Neural cell (in vitro differentiated cells): ENCODE data around the gene NTF4.
"Not testable (repeated sequence)": the region's sequence is repeated elsewhere in the genome, so short reads cannot be mapped to it uniquely, and the experiment has no call there.

Source experiments
- EP300 ChIP-seq: fragments of 450-650 bp; conservative IDR thresholded peaks from 2 replicates; pipeline ENCODE4 v1.6.1; 2014; ENCODE audit warnings: antibody characterized with exemption, mild to moderate bottlenecking, moderate library complexity; ENCODE audit not compliant: poor library complexity, severe bottlenecking
- POLR2AphosphoS5 ChIP-seq: IDR thresholded peaks from 2 replicates; pipeline ENCODE4 v1.6.1; 2012
- SMC3 ChIP-seq: fragments of 450-650 bp; conservative IDR thresholded peaks from 2 replicates; pipeline ENCODE4 v1.6.1; 2014; ENCODE audit warnings: antibody characterized with exemption, mild to moderate bottlenecking, moderate library complexity; ENCODE audit not compliant: poor library complexity
- TF ChIP-seq, protein P1 (sequence below): fragments of 450-650 bp; IDR thresholded peaks from 2 replicates; pipeline ENCODE4 v1.5.1; 2014; ENCODE audit warnings: antibody characterized with exemption, mild to moderate bottlenecking, moderate library complexity; ENCODE audit not compliant: poor library complexity, severe bottlenecking
- TF ChIP-seq, protein P2 (sequence below): IDR thresholded peaks from 2 replicates; pipeline ENCODE4 v1.6.1; 2012; ENCODE audit warnings: borderline replicate concordance

- TF ChIP-seq, protein P1, sequence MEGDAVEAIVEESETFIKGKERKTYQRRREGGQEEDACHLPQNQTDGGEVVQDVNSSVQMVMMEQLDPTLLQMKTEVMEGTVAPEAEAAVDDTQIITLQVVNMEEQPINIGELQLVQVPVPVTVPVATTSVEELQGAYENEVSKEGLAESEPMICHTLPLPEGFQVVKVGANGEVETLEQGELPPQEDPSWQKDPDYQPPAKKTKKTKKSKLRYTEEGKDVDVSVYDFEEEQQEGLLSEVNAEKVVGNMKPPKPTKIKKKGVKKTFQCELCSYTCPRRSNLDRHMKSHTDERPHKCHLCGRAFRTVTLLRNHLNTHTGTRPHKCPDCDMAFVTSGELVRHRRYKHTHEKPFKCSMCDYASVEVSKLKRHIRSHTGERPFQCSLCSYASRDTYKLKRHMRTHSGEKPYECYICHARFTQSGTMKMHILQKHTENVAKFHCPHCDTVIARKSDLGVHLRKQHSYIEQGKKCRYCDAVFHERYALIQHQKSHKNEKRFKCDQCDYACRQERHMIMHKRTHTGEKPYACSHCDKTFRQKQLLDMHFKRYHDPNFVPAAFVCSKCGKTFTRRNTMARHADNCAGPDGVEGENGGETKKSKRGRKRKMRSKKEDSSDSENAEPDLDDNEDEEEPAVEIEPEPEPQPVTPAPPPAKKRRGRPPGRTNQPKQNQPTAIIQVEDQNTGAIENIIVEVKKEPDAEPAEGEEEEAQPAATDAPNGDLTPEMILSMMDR: not testable (repeated sequence)
- not testable (repeated sequence) for TF ChIP-seq SMC3, EP300, POLR2AphosphoS5
- TF ChIP-seq, protein P2, sequence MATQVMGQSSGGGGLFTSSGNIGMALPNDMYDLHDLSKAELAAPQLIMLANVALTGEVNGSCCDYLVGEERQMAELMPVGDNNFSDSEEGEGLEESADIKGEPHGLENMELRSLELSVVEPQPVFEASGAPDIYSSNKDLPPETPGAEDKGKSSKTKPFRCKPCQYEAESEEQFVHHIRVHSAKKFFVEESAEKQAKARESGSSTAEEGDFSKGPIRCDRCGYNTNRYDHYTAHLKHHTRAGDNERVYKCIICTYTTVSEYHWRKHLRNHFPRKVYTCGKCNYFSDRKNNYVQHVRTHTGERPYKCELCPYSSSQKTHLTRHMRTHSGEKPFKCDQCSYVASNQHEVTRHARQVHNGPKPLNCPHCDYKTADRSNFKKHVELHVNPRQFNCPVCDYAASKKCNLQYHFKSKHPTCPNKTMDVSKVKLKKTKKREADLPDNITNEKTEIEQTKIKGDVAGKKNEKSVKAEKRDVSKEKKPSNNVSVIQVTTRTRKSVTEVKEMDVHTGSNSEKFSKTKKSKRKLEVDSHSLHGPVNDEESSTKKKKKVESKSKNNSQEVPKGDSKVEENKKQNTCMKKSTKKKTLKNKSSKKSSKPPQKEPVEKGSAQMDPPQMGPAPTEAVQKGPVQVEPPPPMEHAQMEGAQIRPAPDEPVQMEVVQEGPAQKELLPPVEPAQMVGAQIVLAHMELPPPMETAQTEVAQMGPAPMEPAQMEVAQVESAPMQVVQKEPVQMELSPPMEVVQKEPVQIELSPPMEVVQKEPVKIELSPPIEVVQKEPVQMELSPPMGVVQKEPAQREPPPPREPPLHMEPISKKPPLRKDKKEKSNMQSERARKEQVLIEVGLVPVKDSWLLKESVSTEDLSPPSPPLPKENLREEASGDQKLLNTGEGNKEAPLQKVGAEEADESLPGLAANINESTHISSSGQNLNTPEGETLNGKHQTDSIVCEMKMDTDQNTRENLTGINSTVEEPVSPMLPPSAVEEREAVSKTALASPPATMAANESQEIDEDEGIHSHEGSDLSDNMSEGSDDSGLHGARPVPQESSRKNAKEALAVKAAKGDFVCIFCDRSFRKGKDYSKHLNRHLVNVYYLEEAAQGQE: not testable (repeated sequence)
These were observed 15.6 kb downstream of the NTF4 start, which contains the start of gene CGB8 for GRCh38 chr19:49049011-49049410.
